ENCODE measurements around the gene SEC14L2.
"Not testable (repeated sequence)": the region's sequence is repeated elsewhere in the genome, so short reads cannot be mapped to it uniquely, and the experiment has no call there.

Gene SEC14L2

DNA sequence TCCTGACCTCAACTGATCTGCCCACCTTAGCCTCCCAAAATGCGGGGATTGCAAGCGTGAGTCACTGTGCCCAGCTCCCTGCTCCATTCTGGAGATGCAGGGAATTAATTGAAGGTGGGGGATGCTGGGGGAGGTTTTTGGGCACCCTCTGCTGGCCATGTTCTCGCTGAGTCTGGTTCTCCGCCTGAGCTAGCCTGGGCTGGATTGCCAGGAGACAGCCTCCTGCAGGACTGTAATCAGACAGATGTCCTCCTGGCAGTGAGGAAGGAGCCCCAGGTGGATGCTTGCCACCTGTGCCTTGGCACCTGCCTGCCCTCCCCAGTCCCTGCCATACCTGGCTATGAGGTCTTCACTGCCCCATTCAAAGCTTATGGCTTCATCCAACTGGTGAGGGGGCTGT lies 34.1 kb downstream of the SEC14L2 start:
- DNase-seq, result no peak

- no peak for DNase-seq
Observed at GRCh38 chr22:30432096-30432495, 35.3 kb downstream of the SEC14L2 start.

DNA sequence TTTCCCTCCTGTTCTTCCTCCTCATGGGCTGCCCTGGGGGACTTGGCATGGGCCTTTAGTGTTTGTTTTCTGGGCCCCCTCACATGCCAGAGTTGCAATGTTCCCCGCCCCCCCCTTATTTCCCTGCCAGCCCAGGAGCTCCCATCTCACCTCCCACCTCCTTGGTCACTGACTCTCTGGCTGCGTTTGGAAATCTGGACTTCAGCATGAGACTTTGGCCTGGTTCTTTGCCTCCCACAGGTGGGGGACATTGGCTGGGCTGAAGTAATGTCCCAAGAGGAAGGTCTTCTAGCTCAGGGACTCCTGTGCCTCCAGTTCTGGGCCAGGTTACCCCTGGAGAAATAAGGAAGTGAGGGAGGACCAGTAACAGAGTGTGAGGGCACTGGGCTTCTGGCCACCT lies 35.7 kb downstream of the SEC14L2 start:
- no peak for DNase-seq

- DNase-seq, result no peak
Observed at GRCh38 chr22:30433227-30433626, 36.4 kb downstream of the SEC14L2 start.

DNA sequence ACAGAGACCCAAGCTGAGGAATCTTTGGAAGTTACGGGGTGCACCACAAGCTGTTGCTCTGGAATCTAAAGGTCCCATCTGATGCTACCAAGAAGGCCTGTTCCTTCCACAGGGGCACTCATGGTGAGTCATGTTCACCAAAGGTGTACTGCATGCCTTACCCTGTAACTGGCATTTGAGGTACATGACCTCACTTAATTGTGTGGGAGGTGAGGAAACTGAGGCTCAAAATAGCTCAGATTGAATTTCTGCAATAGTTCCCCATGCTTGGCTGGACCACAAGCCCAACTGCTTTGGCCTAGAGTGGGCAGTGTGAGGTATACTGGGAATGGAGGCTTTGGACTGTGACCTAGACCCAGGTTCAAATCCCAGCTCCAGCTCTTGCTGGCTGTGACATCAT lies 37.0 kb downstream of the SEC14L2 start:
- DNase-seq, result no peak

- DNase-seq, result no peak
Observed at GRCh38 chr22:30434843-30435242, 38.0 kb downstream of the SEC14L2 start.

- peak; percentile 94 to 96 for DNase-seq
Observed at GRCh38 chr22:30435674-30436126, 38.9 kb downstream of the SEC14L2 start.

GRCh38 chr22:30436196-30436595 lies 39.4 kb downstream of the SEC14L2 start:
- DNase-seq, result no peak

GRCh38 chr22:30438559-30438958 lies 41.7 kb downstream of the SEC14L2 start:
- no peak for DNase-seq

- no peak for DNase-seq
Observed at GRCh38 chr22:30439226-30439625, 42.4 kb downstream of the SEC14L2 start.

DNA sequence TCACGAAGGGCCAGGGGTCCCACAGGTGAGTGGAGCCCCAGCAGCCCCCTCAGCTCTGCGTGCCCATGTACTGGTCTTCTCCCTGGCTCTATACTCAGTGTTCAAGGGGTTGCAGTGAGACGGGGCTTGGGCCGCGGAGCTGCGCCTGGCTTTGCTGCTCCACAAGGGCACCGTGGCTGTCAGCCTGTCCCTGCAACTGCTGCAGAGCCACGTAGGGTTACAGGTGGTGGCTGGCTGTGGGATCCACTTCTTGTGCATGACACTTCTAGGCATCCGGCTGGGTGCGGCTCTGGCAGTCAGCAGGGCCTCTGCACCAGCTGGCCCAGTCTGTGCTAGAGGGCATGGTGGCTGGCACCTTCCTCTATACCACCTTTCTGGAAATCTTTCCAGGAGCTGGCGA lies 43.0 kb downstream of the SEC14L2 start:
- no peak for DNase-seq

DNA sequence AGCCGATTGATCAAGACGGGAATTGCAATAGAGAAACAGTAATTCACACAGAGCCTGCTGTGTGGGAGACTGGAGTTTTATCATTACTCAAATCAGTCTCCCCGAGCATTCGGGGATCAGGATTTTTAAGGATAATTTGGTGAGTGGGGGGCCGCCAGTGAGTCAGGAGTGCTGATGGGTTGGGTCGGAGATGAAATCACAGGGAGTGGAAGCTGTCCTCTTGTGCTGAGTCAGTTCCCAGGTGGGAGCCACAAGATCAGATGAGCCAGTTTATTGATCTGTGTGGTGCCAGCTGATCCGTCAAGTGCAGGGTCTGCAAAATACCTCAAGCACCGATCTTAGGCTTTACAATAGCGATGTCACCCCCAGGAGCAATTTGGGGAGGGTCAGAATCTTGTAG lies 44.3 kb downstream of the SEC14L2 start:
- DNase-seq, result no peak

- DNase-seq, result peak; percentile 60 to 65
Observed at GRCh38 chr22:30444632-30445437, 48.0 kb downstream of the SEC14L2 start.

DNA sequence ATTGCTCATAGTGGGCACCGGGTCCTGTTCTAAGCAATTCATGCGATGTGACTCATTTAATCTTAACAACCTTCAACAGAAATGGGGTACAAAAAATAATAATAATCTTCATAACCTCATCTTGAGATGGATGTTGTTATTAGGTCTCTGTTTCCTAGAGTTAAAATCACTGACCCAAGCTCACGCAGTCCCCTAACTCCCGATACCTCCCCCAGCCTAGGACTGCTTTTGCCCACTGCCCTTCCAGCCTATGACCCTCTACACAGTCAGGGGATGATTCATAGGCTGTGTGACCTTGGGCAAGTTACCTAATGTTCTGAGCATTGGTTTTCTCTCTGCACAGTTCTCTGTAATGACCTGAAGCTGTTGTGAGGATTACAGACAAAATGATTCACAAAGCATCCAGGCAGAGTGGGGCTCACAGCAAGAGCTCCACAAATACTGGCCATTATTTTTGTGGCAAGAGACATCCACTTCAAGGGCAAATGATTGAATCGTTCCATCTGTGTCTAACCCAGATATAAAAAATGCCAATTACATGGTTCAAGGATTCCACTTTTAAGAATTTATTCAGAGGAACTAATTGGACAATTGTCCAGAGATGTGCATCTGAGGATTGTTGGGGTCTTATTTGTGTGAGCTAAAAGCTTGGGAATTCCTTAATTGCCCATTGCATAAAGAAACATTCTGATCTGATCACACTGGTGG lies 48.8 kb downstream of the SEC14L2 start:
- DNase-seq, result no peak

DNA sequence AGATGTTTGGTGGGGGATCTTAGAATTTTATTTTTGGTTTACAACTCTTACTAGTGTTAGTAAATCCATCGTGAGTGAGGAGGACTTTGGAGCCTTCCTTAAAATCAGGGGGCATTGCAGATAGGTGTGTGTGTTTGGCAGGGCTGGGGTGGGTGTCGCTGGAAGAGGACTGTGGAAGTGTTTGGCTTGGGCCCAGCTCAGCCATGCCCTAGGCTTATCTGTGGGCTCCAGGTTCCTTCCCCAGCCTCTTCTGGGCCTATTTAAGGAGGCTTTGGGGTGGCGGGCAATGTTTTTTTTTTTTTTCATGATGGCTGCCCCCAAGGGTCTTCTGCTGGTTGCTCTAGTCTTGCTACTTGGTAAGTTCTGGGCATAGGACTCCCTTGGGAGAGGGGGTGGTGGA lies 50.8 kb downstream of the SEC14L2 start:
- no peak for DNase-seq

- DNase-seq, result not testable (repeated sequence)
Observed at GRCh38 chr22:30451488-30451887, 54.7 kb downstream of the SEC14L2 start.

DNA sequence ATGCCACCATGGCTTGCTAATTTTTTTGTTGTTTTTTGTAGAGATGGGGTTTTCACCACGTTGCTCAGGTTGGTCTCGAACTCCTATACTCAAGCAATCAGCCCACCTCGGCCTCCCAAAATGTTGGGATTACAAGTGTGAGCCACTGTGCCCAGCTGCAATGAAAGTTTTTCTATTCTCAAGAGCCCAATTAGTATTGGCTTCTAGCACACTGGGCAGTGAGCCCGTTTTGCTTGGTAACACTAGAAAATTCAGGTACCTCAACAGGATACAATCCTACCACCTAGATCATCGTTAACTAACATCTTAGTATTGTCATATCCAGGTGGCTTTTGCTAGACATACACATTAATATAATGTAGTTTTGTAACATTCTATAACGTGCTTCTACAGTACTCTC lies 56.0 kb downstream of the SEC14L2 start:
- no peak for DNase-seq

- no peak for DNase-seq
Observed at GRCh38 chr22:30453731-30454510, 57.1 kb downstream of the SEC14L2 start.

DNA sequence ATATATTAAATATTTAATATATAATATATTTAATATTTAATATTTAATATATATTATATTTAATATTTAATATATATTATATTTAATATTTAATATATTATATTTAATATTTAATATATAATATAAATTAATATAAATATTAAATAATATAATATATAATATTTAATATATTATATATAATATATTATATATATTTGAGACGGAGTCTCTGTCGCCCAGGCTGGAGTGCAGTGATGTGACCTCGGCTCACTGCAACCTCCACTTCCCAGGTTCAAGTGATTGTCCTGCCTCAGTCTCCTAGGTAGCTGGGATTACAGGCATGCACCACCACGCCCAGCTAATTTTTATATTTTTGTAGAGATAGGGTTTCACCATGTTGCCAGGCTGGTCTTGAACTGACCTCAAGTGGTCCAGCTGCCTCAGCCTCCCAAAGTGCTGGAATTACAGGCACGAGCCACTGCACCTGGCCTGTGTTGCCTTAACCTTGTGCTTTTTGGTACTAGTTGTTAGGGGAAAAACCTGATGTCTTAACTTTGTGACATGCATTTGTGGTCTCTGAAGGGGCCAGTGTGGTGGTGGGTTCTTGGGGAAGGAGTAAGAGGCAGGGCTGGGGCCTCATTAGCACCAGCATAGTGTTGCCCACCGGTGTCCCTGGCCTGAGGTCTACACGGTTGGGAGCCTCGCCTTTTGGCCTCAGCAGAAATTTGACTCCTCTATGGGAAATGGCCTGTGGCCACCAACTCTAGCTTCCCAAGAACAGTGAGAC lies 58.4 kb downstream of the SEC14L2 start:
- DNase-seq, result no peak

DNA sequence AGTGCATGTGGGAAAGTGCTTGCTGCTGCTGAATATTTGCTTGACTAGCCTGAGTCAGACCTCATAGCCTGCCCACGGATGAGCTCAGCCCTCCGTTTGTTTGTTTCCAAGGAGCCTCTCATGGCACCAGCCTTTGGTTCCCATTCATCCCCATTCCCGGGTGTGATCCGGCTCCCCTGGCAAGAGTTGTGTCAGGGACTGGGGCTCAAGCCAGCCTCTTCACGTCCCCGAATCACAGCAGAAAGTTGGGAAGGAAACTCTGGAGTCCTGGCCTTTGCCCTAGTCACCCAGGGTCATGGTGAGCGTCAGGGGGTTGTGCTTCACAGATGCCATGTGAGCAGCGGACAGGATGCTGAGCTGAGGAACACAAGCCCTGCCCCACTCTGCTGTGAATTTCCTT lies 61.2 kb downstream of the SEC14L2 start:
- no peak for DNase-seq

DNA sequence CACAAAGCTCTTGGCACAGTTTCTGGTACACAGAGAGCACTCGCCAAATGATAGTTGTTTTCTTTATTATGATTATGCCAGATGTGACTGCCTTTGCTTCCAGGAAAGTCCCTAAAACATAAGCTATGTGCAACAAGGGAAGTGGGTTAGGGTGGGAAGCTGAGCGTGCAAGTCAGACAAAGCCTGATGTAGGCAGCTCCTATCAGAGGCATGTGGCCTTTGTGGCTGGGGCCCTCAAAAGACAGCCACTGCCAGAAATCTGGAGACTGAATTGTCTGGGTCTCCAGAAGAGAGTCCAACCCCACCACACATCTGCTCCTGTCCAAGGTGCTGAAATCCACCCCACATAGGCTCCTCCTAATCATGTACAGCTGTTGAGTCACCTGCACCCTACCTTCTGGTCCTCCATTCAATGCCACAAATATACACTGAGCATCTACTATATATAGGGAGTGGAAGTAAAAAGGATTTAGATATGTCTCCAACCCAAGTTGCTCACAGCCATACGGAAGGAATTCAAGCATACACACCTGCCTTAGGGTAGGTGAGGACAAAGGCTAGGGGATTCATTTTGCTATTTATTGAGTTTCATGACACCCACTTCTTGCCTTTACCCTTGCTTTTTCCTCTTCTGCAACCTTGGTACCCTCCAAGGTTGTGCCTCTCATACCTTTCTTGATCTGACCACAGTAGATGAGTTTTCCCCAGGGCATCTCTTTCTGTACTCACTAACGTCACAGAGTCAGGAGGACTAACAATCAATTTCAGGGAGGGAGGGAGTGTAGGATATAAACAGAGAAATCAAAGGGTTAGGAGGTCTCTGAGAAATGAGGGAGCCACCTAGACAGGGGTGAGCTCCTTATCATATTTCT lies 62.6 kb downstream of the SEC14L2 start:
- no peak for DNase-seq

- no peak for DNase-seq
Observed at GRCh38 chr22:30460147-30460546, 63.3 kb downstream of the SEC14L2 start.

All from CD4-positive, alpha-beta T cell treated with Interleukin-4 for 1 hour (primary cell).